GM10266 (cell line): Measurements from ENCODE around the gene RIMS4.

ENCODE experiments used
- DNase-seq: peaks from one replicate; pipeline ENCODE4 v3.0.0; 2012; ENCODE audit errors: extremely low spot score
- CTCF ChIP-seq: IDR thresholded peaks from 2 replicates; pipeline ENCODE4 v1.5.1; 2012; ENCODE audit warnings: mild to moderate bottlenecking, low read depth; ENCODE audit not compliant: control insufficient read depth, insufficient read depth; ENCODE audit errors: missing control alignments

RIMS4 gene

GRCh38 chr20:44799691-44800090 is 10.7 kb downstream of the RIMS4 start:
- no peak for DNase-seq
- TF ChIP-seq CTCF: no peak

DNA sequence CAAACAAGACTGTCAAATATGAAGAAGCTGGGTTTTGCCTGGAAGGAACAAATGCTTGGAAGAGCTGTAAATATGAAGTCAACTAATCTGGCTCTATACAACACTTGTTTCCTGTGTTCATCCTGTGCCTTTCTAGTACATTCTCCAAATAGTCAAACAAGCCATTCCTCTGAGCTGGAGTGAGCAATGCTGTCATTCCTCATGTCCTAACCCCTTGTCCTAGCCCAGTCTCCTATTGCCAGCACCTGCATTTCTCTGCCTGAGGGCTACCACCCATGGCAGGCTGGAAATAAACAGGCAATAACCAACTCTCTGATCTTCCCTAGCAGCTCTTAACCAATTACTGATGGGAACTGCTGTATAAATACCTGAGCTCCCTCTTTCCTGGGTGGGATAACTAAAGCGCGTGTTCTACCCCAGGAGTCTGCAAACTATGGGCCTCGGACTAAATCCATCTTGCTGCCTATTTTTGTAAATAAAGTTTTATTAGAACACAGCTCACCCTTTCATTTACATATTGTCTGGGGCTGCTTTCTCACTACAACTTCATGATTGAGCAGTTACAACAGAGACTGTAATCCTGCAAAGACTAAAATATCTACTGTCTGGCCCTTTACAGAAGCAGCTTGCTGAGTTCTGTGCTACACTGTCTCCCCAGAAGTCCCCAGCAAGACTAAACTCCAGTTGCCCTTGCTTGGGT is 13.4 kb downstream of the RIMS4 start:
- DNase-seq: no peak
- no peak for TF ChIP-seq CTCF

- no peak for DNase-seq
- no peak for TF ChIP-seq CTCF
These were observed 14.0 kb downstream of the RIMS4 start for GRCh38 chr20:44796311-44796710.

DNA sequence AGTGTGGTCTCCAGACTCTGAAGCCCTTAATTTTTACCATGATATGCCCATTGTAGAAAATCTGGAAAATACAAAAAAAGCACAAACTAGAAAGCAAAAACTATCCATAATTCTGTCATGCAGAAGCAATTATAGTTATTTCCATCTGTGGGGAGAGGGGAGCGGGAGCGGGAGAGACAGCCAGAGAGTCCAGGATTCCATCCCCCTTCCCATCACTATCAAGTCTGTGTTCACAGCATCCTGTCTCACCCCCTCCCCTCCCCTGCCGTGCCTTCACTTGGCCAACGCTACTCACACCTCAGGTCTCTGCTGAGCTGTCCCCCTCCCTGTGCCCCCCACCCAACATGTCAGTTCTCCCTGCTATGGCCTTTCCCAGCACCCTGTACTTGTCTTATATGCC is 14.5 kb downstream of the RIMS4 start:
- no peak for DNase-seq
- TF ChIP-seq CTCF: no peak

GRCh38 chr20:44792796-44793195 is 17.6 kb downstream of the RIMS4 start:
- no peak for TF ChIP-seq CTCF
- DNase-seq: no peak

- no peak for TF ChIP-seq CTCF
These were observed 19.5 kb downstream of the RIMS4 start for GRCh38 chr20:44790638-44791393.

More at GRCh38 chr20:44790638-44791393, 19.5 kb downstream of the RIMS4 start:
- no peak for DNase-seq
